A549 (cell line): ENCODE measurements around the gene MRPL34. TPM values are rescaled to one million over a fixed set of nuclear protein-coding genes. Genes with fewer than 3 reads are reported as not detected.

Experiments used
- ATAC-seq, 2 experiments: fragments of 200-7000 bp in 1 of 2; fragments of >200 bp in 1 of 2; cut with Nextera tagmentation in 1 of 2; cut with Tn5 transposase in 1 of 2; 3 replicates each; pipeline versions ENCODE4 v1.8.0 to v1.9.1; 2018 to 2020; ENCODE audit warnings: mild to moderate bottlenecking in 1 of 2, moderate library complexity in 1 of 2
- CTCF ChIA-PET: fragments of 300-600 bp; sonication (Branson Sonifier 250); formaldehyde crosslinking; extraction: SDS; loops from one replicate; lab custom pipeline; 2021; ENCODE audit warnings: antibody characterized with exemption, inconsistent platforms; lab: Yijun Ruan, JAX
- POLR2A ChIA-PET: fragments of 350-600 bp; formaldehyde crosslinking; extraction: SDS; loops from one replicate; lab custom pipeline; 2021; ENCODE audit warnings: antibody characterized with exemption, inconsistent platforms; lab: Yijun Ruan, JAX
- DNase-seq, 2 experiments: peaks; one replicate each; pipeline versions ENCODE4 v3.0.0 to v3.0.0-alpha.2; 2011 to 2016; ENCODE audit warnings: low read depth in 1 of 2, low spot score in 1 of 2
- FAIRE-seq: peaks from 2 replicates; lab custom pipeline; 2011; peaks lifted over from hg19 to GRCh38; lab: Jason Lieb, UNC
- H3K27ac ChIP-seq, 2 experiments: fragments of >200 bp; sonication (Bioruptor Twin); formaldehyde crosslinking; 3 replicates each; pipeline ENCODE4 v1.5.1; 2016 to 2017
- H3K4me1 ChIP-seq: fragments of >200 bp; sonication (Bioruptor Twin); formaldehyde crosslinking; 3 replicates; pipeline ENCODE4 v1.6.1; 2016
- H3K4me2 ChIP-seq: fragments of >200 bp; sonication (Bioruptor Twin); formaldehyde crosslinking; 3 replicates; pipeline ENCODE4 v1.6.1; 2016
- H3K4me3 ChIP-seq: fragments of >200 bp; sonication (Bioruptor Twin); formaldehyde crosslinking; 3 replicates; pipeline ENCODE4 v1.5.1; 2016
- H3K9me3 ChIP-seq: fragments of >200 bp; sonication (Bioruptor Twin); formaldehyde crosslinking; 3 replicates; pipeline ENCODE4 v1.6.1; 2016
- CHD2 ChIP-seq: fragments of 150-350 bp; IDR thresholded peaks from 2 replicates; pipeline ENCODE4 v1.6.1; 2014; ENCODE audit warnings: low read length; ENCODE audit not compliant: partially characterized antibody
- EP300 ChIP-seq, 2 experiments: fragments of >200 bp; sonication (Bioruptor Twin); formaldehyde crosslinking; IDR thresholded peaks; 2 replicates in 1 of 2; 3 replicates in 1 of 2; pipeline ENCODE4 v1.6.1; 2016 to 2017
- FOSB ChIP-seq: fragments of 250-450 bp; sonication (Bioruptor Pico); IDR thresholded peaks from 2 replicates; pipeline ENCODE4 v1.5.0; 2020; ENCODE audit warnings: mild to moderate bottlenecking, moderate library complexity
- HEYL ChIP-seq: fragments of 250-450 bp; sonication (Bioruptor Pico); IDR thresholded peaks from 2 replicates; pipeline ENCODE4 v1.8.0; 2021; ENCODE audit warnings: mild to moderate bottlenecking, moderate library complexity
- HOXA7 ChIP-seq: fragments of 250-450 bp; sonication (Bioruptor Pico); IDR thresholded peaks from 2 replicates; pipeline ENCODE4 v1.5.0; 2020; ENCODE audit warnings: mild to moderate bottlenecking, moderate library complexity
- JUN ChIP-seq, 2 experiments: fragments of >200 bp; sonication (Bioruptor Twin); formaldehyde crosslinking; IDR thresholded peaks; 2 replicates in 1 of 2; 3 replicates in 1 of 2; pipeline ENCODE4 v1.6.1; 2016 to 2017
- JUNB ChIP-seq: fragments of >200 bp; sonication (Bioruptor Twin); formaldehyde crosslinking; IDR thresholded peaks from 2 replicates; pipeline ENCODE4 v1.6.1; 2016
- KDM1A ChIP-seq: fragments of 200-600 bp; sonication (generic); IDR thresholded peaks from 2 replicates; pipeline ENCODE4 v1.6.1; 2016; ENCODE audit warnings: low read depth, mild to moderate bottlenecking
- MAZ ChIP-seq: fragments of 150-350 bp; IDR thresholded peaks from 2 replicates; pipeline ENCODE4 v1.6.1; 2014; ENCODE audit warnings: antibody characterized with exemption, low read depth, low read length, borderline replicate concordance
- NPAS2 ChIP-seq: fragments of 250-450 bp; sonication (Bioruptor Pico); IDR thresholded peaks from 2 replicates; pipeline ENCODE4 v1.8.0; 2022; ENCODE audit warnings: mild to moderate bottlenecking, moderate library complexity, borderline replicate concordance
- PHF8 ChIP-seq: fragments of 200-600 bp; sonication (generic); IDR thresholded peaks from 2 replicates; pipeline ENCODE4 v1.6.1; 2016; ENCODE audit warnings: low read depth, mild to moderate bottlenecking, antibody characterized with exemption, moderate library complexity, borderline replicate concordance
- POLR2A ChIP-seq: IDR thresholded peaks from 2 replicates; pipeline ENCODE4 v1.6.1; 2012; ENCODE audit warnings: mild to moderate bottlenecking, low read length
- RAD21 ChIP-seq, 2 experiments: fragments of >200 bp in 1 of 2; sonication (Bioruptor Twin) in 1 of 2; formaldehyde crosslinking in 1 of 2; IDR thresholded peaks in 1 of 2; conservative IDR thresholded peaks in 1 of 2; 2 replicates in 1 of 2; 3 replicates in 1 of 2; pipeline ENCODE4 v1.6.1; 2012 to 2018; ENCODE audit warnings: inconsistent platforms in 1 of 2
- RARB ChIP-seq: fragments of 250-450 bp; sonication (Bioruptor Pico); IDR thresholded peaks from 2 replicates; pipeline ENCODE4 v1.8.0; 2021; ENCODE audit warnings: mild to moderate bottlenecking, moderate library complexity
- RCOR1 ChIP-seq: fragments of 150-350 bp; IDR thresholded peaks from 2 replicates; pipeline ENCODE4 v1.6.1; 2014; ENCODE audit warnings: antibody characterized with exemption, low read length, low read depth
- RNF2 ChIP-seq: fragments of 200-600 bp; sonication (generic); IDR thresholded peaks from 2 replicates; pipeline ENCODE4 v1.6.1; 2016; ENCODE audit warnings: low read depth, mild to moderate bottlenecking, antibody characterized with exemption, moderate library complexity, borderline replicate concordance
- SMC3 ChIP-seq: fragments of >200 bp; sonication (Bioruptor Twin); formaldehyde crosslinking; IDR thresholded peaks from 3 replicates; pipeline ENCODE4 v1.6.1; 2018; ENCODE audit warnings: inconsistent platforms
- TFCP2L1 ChIP-seq: fragments of 250-450 bp; sonication (Bioruptor Pico); IDR thresholded peaks from 2 replicates; pipeline ENCODE4 v1.5.0; 2021; ENCODE audit warnings: mild to moderate bottlenecking
- TP53 ChIP-seq: fragments of 250-450 bp; sonication (Bioruptor Pico); IDR thresholded peaks from 2 replicates; pipeline ENCODE4 v1.5.0; 2021; ENCODE audit warnings: mild to moderate bottlenecking, moderate library complexity
- ZSCAN20 ChIP-seq: fragments of 250-450 bp; sonication (Bioruptor Pico); IDR thresholded peaks from 2 replicates; pipeline ENCODE4 v1.8.0; 2022; ENCODE audit warnings: mild to moderate bottlenecking, moderate library complexity
- WGBS: methylation state at CpG from one replicate; pipeline ENCODE4 v1.1.6; 2017; ENCODE audit errors: missing lambda C conversion rate; 5-methylcytosine and 5-hydroxymethylcytosine counted together
- polyA plus RNA-seq, 4 experiments: library from polyadenylated mRNA; depleted of rRNA in 3 of 4; stranded (reverse); fragments of >200 nt; fragmentation: RNase III in 1 of 4; extraction: RNeasy Plus Mini Kit Qiagen cat#74134 plus additional on column Dnase treatment in 1 of 4; gene quantifications; 2 replicates in 3 of 4; 3 replicates in 1 of 4; pipeline ENCODE4 v1.2.3, GENCODE V29; 2011 to 2017
- TF ChIP-seq, protein P1 (sequence below): fragments of >200 bp; sonication (Bioruptor Twin); formaldehyde crosslinking; IDR thresholded peaks from 3 replicates; pipeline ENCODE4 v1.6.1; 2016
- TF ChIP-seq, protein P2 (sequence below): IDR thresholded peaks from 2 replicates; pipeline ENCODE4 v1.6.1; 2012; ENCODE audit warnings: low read depth, borderline replicate concordance
- TF ChIP-seq, protein P3 (sequence below): IDR thresholded peaks from 2 replicates; pipeline ENCODE4 v1.6.1; 2012
- TF ChIP-seq, protein P4 (sequence below): fragments of >200 bp; sonication (Bioruptor Twin); formaldehyde crosslinking; IDR thresholded peaks from 3 replicates; pipeline ENCODE4 v1.5.1; 2016

The MRPL34 gene
- polyA plus RNA-seq, 2 of the 4 experiments (the other 2 are of a cell fraction): 28.1 to 56.1 TPM

DNA sequence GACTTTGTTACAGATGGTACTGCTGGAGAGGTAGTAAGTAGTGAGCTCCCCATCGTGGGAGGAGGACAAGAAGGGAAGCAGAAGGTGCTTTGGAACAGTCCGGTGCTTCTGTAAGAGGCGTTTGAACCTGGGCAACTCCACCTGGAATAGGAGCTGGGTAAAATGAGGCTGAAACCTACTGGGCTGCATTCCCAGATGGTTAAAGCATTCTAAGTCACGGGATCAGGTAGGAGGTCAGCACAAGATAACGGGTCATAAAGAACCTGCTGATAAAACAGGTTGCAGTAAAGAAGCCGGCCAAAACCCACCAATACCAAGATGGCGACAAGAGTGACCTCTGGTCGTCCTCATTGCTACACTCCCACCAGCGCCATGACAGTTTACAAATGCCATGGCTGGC is 18.9 kb upstream of the MRPL34 start:
- Histone ChIP-seq H3K4me3 (no peak overlapping the region), H3K4me2 (no peak overlapping the region), H3K9me3 (no peaks in the 10 kb centered on the region), H3K27ac (no peak overlapping the region), H3K4me1 (0 out of 3 replicates have a peak, but pooled peaks cover 2% of the 10 kb centered on the region)
- DNase-seq (no peak), FAIRE-seq (no peak), ATAC-seq (no peak)
- TF ChIP-seq EP300 (IDR thresholded peaks at IDR 0.05) (no peak), TP53 (CRISPR knock-in tag) (no peak), NPAS2 (CRISPR knock-in tag) (no peak), SMC3 (no peak), JUNB (no peak), ZSCAN20 (no peak), CHD2 (no peak), TFCP2L1 (CRISPR knock-in tag) (no peak), KDM1A (no peak), HOXA7 (CRISPR knock-in tag) (no peak), RNF2 (no peak), PHF8 (no peak), RCOR1 (no peak), HEYL (CRISPR knock-in tag) (no peak), RARB (CRISPR knock-in tag) (no peak)
- TF ChIP-seq, protein P1, sequence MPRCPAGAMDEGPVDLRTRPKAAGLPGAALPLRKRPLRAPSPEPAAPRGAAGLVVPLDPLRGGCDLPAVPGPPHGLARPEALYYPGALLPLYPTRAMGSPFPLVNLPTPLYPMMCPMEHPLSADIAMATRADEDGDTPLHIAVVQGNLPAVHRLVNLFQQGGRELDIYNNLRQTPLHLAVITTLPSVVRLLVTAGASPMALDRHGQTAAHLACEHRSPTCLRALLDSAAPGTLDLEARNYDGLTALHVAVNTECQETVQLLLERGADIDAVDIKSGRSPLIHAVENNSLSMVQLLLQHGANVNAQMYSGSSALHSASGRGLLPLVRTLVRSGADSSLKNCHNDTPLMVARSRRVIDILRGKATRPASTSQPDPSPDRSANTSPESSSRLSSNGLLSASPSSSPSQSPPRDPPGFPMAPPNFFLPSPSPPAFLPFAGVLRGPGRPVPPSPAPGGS: no peak
- TF ChIP-seq, protein P2, sequence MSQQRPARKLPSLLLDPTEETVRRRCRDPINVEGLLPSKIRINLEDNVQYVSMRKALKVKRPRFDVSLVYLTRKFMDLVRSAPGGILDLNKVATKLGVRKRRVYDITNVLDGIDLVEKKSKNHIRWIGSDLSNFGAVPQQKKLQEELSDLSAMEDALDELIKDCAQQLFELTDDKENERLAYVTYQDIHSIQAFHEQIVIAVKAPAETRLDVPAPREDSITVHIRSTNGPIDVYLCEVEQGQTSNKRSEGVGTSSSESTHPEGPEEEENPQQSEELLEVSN: no peak
- WGBS: 83% methylated on average over 9 of the region's 9 CpGs
- CTCF ChIA-PET: interaction anchor here (0.6 to 1.1 kb wide), 2 partner anchors 15 to 25 kb away, joined by 3 read pairs; no protein-coding TSS in a partner anchor
- POLR2A ChIA-PET: no interaction called here

DNA sequence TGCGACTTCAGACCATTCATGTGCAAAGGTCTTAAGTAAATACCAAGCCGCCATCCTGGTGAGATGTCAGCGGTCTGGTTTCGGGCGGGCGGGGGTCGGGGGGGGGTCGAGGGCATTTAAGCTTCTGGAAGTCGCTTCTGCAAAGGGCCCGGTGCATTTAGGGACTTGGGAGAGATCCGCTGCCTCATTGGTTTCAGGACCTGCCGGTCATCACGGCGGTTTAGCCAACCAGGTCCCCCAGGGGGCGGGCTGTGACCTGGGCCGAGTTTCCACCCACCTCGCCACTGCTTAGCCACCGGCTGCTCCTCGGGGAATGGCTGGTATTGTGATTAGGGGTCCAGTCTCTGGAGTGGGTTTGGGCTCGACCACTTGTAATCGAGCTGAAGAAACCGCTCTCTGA is 16.2 kb upstream of the MRPL34 start:
- H3K4me2 ChIP-seq: peak overlapping the region; percentile 63
- WGBS: 21% methylated on average over 9 of the region's 22 CpGs
- POLR2A ChIA-PET: no interaction called here
- CTCF ChIA-PET: interaction anchor here (1.3 to 9.0 kb wide), 3 partner anchors 16 to 30 kb away, joined by 3 to 98 read pairs (median 10); partner anchors contain the start of genes ABHD8, DDA1 and MRPL34
- TF ChIP-seq, protein P3, sequence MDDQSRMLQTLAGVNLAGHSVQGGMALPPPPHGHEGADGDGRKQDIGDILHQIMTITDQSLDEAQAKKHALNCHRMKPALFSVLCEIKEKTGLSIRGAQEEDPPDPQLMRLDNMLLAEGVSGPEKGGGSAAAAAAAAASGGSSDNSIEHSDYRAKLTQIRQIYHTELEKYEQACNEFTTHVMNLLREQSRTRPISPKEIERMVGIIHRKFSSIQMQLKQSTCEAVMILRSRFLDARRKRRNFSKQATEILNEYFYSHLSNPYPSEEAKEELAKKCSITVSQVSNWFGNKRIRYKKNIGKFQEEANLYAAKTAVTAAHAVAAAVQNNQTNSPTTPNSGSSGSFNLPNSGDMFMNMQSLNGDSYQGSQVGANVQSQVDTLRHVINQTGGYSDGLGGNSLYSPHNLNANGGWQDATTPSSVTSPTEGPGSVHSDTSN: peak; percentile 85
- TF ChIP-seq SMC3: no peak
- H3K4me3 ChIP-seq: no peak overlapping the region
- FAIRE-seq (no peak), ATAC-seq (peak; percentile 47 to 50; a peak in 4 of 6 replicates), DNase-seq (peak; percentile 89 to 91)
- H3K27ac ChIP-seq: 0 out of 6 replicates have a peak overlapping the region, but pooled peaks of 1 of the 2 experiments have one; percentile 41
- H3K4me1 ChIP-seq: peaks cover 13% of the 10 kb centered on the region; the same call in 2 of the 3 replicates
- no peaks in the 10 kb centered on the region for H3K9me3 ChIP-seq

DNA sequence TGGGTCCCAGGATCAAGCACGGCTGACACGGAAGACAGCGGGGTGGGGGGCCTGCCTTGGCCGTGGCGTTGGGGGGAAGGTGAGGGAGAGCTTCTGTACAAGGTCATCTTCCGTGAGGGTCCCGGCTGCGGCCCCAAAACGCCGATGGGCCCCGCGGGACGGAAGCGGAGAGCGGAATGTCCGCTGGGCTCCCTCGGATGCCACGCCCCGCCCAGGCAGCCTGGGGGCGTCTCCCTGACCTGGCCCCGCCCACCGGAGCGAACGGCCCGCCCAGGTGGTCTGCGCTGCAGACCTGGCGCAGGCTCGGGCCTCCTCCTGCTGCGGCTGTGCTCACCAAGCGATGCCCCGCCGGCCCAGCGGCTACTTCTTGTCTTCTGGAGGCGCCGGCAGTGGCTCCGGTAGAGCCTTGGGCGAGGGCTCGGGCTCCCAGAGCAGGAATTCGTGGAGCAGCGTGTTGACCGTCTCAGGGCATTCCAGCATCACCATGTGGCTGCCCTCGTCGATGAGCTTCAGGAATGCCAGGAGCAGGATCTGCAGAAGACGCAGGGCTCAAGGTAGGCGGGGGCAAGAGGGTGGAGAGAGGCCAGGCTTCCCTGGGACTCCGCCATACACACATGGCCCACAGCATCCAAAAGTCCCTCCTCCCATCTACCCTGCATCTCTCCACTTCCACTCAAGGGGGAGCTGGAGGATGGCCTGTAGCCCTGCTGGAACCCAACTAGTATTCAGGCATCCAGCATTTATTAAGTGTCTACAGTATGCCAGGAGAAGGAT is 13.2 kb upstream of the MRPL34 start:
- FAIRE-seq (no peak), ATAC-seq (peak; percentile 93 to 94), DNase-seq (peak; percentile 92 to 94)
- peak overlapping the region; percentile 91 for H3K4me2 ChIP-seq
- H3K27ac ChIP-seq: peak overlapping the region; percentile 87 to 89
- peak overlapping the region; percentile 67 for H3K4me3 ChIP-seq
- ChIA-PET POLR2A (interaction anchor here (0.5 to 1.4 kb wide), 8 partner anchors 12 to 209 kb away, joined by 3 to 15 read pairs (median 4); partner anchors contain the start of genes BABAM1, MRPL34 and USE1), CTCF (interaction anchor here (0.5 to 9.0 kb wide), 22 partner anchors 8 to 472 kb away, joined by 3 to 98 read pairs (median 4); partner anchors contain the start of genes ABHD8, ANKLE1, DDA1 and MRPL34)
- no peaks in the 10 kb centered on the region for H3K9me3 ChIP-seq
- 0% methylated on average over 3 of the region's 46 CpGs for WGBS
- peaks cover 23% of the 10 kb centered on the region; the same call in 2 of the 3 replicates for H3K4me1 ChIP-seq
- TF ChIP-seq, protein P1: 0 out of 3 replicates have a peak, but pooled peaks have one; percentile 47
- peak; percentile 59 for TF ChIP-seq POLR2A
- TF ChIP-seq, protein P4, sequence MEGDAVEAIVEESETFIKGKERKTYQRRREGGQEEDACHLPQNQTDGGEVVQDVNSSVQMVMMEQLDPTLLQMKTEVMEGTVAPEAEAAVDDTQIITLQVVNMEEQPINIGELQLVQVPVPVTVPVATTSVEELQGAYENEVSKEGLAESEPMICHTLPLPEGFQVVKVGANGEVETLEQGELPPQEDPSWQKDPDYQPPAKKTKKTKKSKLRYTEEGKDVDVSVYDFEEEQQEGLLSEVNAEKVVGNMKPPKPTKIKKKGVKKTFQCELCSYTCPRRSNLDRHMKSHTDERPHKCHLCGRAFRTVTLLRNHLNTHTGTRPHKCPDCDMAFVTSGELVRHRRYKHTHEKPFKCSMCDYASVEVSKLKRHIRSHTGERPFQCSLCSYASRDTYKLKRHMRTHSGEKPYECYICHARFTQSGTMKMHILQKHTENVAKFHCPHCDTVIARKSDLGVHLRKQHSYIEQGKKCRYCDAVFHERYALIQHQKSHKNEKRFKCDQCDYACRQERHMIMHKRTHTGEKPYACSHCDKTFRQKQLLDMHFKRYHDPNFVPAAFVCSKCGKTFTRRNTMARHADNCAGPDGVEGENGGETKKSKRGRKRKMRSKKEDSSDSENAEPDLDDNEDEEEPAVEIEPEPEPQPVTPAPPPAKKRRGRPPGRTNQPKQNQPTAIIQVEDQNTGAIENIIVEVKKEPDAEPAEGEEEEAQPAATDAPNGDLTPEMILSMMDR: peak; percentile 55
- no peak for TF ChIP-seq FOSB (CRISPR knock-in tag)
- TF ChIP-seq PHF8: peak; percentile 47; the same call in 1 of the 2 replicates
- TF ChIP-seq, protein P2: peak; percentile 78; the same call in 1 of the 2 replicates
- TF ChIP-seq JUN (IDR thresholded peaks at IDR 0.05): peak in 1 of 2 experiments; percentile 77; a peak in 2 of 5 replicates
- TF ChIP-seq MAZ: 0 out of 2 replicates have a peak, but pooled peaks have one; percentile 11
- peak; percentile 64 to 82 for TF ChIP-seq RAD21 (conservative IDR thresholded peaks at IDR 0.05 in 1 of 2, IDR thresholded peaks at IDR 0.05 in 1 of 2)
- TF ChIP-seq SMC3: peak; percentile 47; the same call in 2 of the 3 replicates
